Measurements from ENCODE around the gene SLC39A9.
A peak's percentile ranks its signal among the peaks of the same experiment; 100 is the strongest.
"Not testable (repeated sequence)": the region's sequence is repeated elsewhere in the genome, so short reads cannot be mapped to it uniquely, and the experiment has no call there.

Gene SLC39A9

GRCh38 chr14:69475194-69475818 lies 76.8 kb downstream of the SLC39A9 start:
- DNase-seq (ENCODE audit: low read depth, low spot score): no peak

- not testable (repeated sequence) for DNase-seq (ENCODE audit: low read depth, low spot score)
Observed at GRCh38 chr14:69476824-69477450, 78.4 kb downstream of the SLC39A9 start.

DNA sequence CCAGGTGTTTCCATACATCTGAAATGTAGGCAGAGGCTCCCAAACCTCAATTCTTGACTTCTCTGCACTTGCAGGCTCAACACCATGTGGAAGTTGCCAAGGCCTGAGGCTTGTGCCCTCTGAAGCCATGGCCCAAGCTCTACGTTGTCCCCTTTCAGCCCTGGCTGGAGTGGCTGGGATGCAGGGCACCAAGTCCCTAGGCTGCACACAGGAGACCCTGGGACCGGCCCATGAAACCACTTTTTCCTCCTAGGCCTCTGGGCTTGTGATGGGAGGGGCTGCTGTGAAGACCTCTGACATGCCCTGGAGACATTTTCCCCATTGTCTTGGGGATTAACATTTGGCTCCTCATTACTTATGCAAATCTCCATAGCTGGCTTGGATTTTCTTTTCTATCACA lies 79.6 kb downstream of the SLC39A9 start:
- not testable (repeated sequence) for DNase-seq (ENCODE audit: low read depth, low spot score)

DNA sequence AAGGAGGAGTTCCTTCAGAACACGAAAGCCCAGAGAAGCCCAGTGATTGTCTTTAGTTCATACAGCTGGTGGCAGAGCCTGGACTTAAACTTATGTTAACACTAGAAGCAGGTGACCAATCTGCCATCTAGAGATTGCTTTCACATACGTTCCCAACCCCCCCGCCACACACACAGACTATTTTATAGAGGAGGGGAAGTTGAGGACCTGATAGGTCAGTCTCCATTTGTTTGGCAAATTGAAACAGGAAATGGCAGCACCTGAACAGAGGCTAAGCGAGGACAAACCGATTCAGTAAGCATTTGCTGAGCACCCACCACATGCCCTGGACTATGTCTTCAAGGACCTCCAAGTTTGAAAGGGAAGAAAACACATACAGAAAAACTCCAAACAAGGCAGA lies 81.2 kb downstream of the SLC39A9 start:
- no peak for DNase-seq (ENCODE audit: low read depth, low spot score)

GRCh38 chr14:69480136-69480535 lies 81.6 kb downstream of the SLC39A9 start:
- DNase-seq (ENCODE audit: low read depth, low spot score): no peak

GRCh38 chr14:69481815-69482568 lies 83.5 kb downstream of the SLC39A9 start:
- no peak for DNase-seq (ENCODE audit: low read depth, low spot score)

GRCh38 chr14:69483765-69484443 lies 85.4 kb downstream of the SLC39A9 start:
- peak; percentile 69 for DNase-seq (ENCODE audit: low read depth, low spot score)

- DNase-seq (ENCODE audit: low read depth, low spot score): peak; percentile 60
Observed at GRCh38 chr14:69484444-69485314, 86.2 kb downstream of the SLC39A9 start, which contains the start of gene PLEKHD1. PLEKHD1 (plus strand) TSS chr14:69484728; CDS start chr14:69484966, 238 bp downstream.

- DNase-seq (ENCODE audit: low read depth, low spot score): no peak
Observed at GRCh38 chr14:69485315-69485660, 86.8 kb downstream of the SLC39A9 start.

DNA sequence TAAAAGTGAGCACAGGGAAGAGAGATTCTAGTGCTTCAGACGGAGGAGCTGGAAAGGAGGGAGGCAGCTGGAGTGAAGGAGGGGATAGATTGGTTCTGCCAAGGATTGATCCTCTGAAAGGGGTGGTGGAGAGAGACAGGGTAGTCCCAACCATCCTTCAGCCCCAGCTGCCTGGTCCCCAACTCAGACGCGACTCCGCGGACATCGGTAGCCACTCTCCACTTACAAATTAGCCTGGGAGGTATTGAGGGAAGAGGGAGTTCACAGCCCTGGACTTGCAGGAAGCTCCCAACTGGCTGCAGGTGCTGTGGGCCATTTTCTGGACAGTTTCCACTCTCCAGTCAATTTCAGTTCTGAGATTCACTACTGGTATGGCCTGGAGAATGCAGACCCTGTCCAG lies 87.2 kb downstream of the SLC39A9 start:
- no peak for DNase-seq (ENCODE audit: low read depth, low spot score)

GRCh38 chr14:69487226-69487625 lies 88.7 kb downstream of the SLC39A9 start:
- DNase-seq (ENCODE audit: low read depth, low spot score): no peak

DNA sequence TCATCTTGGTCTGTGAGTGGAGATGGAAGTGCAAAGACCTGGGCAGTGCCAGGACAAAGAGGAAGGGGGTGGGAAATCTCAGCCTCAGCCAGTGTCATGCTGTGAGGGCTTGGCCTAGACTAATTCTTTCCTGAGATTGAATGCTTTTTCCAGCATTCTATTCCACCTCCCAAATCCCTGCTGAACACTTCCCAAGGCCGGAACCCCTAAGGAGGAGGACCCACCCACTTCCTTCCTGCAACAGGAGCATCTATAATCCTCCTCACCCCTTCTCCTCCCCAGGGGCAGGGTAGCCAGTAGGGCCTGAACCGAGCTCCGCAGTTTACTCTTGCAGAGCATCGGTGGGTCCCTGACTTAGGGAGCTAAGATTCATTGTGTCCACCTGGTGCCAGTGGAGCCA lies 89.3 kb downstream of the SLC39A9 start:
- no peak for DNase-seq (ENCODE audit: low read depth, low spot score)

DNA sequence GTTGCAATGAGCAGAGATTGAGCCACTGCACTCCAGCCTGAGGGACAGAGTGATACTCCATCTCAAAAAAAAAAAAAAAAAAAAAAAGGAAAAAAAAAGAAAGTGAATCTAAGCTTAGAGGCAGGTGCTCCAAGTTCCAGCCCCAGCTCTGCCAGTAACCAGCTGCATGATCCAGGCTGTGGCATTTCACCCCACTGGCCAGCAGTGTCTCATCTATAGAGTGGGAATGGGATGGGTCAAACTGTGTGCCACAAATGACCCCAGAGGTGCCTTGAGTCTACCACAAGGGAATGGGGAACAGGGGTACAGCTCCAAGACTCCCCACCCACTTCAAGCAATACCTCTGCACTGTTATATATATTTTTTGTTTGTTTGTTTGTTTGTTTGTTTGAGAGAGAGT lies 91.0 kb downstream of the SLC39A9 start:
- DNase-seq (ENCODE audit: low read depth, low spot score): no peak

DNA sequence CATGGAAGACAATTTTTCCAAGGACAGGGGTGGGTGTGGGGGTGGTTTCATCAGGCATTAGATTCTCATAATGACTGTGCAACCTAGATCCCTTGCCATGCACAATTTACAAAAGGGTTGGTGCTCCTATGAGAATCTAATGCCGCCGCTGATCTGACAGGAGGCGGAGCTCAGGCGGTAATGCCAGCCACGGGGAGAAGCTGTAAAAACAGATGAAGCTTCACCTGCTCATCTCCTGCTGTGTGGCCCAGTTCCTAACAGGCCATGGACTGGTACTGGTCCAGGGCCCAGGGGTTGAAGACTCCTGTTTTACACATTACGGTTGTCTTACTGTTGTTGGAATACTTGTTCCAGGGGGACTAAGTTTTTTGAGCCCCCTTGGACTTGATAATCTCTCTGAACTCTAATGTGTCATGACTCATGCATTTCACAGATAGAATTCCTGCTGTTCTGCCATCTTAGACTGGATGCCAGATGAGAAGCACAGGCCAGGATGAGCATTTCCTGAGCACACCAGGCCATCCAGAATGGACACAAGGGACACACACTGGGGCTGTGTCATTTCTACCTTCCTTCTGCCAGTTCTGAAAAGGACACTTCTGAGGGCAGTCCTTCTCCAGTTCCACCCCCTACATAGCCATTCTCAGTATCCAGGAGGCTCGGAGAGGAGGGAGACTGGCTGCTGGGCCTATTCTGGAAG lies 91.9 kb downstream of the SLC39A9 start:
- DNase-seq (ENCODE audit: low read depth, low spot score): no peak

- no peak for DNase-seq (ENCODE audit: low read depth, low spot score)
Observed at GRCh38 chr14:69491193-69491592, 92.7 kb downstream of the SLC39A9 start.

DNA sequence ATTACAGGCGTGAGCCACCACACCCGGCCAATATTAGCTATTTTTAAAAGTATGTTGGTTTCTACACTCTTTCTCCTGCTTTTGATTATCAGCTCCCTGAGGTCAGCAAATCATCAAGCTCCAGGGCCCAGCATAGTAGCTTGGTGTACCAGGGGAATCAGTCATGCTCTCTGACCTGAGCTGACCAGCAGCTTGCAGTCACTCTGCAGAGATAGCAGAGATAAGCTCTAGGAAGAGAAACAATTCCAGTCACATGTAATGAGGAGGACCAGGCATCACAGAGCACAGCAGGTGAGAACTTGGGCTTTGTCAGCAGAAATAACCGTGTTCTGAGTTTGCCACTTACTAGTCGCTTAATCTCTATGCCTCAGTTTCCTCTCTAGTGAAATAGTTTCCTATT lies 94.5 kb downstream of the SLC39A9 start:
- no peak for DNase-seq (ENCODE audit: low read depth, low spot score)

DNA sequence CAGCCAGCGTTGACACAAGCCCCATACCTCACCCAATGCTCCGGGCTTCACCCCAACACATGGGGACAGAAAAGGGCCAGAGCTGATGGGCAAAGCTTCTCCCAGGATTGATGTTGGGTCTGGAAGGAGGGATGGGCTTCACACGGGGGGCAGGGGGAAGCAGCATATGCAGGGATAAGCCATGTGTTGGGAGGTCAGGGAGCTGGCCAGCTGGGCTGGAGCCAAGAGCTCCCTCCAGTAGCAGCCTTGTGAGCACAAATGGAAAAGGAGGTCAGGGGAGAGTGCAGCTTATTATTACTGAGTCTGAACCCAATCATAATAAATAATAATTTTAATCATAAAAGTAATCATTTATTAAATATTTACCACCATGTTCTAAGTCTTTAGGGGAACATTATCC lies 95.3 kb downstream of the SLC39A9 start:
- DNase-seq (ENCODE audit: low read depth, low spot score): no peak

DNA sequence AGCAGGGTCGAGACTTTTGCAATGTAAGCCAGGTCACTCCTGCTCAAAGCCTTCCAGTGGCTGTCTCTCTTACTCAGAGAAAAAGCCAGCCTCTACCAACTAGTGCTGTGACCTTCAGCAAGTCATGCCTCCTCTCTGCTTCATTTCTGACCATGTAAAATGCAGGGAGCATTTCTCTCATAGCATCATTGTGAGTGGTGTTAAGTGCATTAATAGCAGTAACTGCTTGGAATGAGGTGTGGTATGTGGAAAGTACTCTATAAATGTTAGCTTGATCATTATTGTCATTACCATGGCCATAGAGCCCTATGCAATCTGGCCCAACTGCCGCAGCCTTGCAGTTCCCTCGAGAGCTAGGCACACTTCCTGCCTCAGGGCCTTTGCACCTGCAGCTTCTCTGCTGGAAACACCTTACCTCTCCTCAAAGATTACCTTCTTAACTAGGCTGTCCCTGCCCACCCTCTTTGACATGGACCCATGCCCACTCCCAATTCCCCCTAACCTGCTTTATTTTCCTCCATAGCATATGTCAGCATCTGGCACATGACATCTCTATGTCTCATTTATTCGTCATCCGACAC lies 96.9 kb downstream of the SLC39A9 start:
- no peak for DNase-seq (ENCODE audit: low read depth, low spot score)

DNA sequence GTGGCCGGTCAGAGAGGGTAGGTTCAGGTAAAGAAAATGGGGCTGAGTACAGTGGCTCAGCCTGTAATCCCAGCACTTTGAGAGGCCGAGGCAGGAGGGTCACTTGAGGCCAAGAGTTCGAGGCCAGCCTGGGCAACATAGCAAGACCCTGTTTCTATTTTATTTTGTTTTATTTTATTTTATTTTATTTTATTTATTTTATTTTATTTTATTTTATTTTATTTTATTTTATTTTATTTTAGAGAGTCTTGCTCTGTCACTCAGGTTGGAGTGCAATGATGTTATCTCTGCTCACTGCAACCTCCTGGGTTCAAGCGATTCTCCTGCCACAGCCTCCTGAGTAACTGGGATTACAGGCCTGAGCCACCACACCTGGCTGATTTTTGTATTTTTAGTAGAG lies 99.4 kb downstream of the SLC39A9 start:
- not testable (repeated sequence) for DNase-seq (ENCODE audit: low read depth, low spot score)

DNA sequence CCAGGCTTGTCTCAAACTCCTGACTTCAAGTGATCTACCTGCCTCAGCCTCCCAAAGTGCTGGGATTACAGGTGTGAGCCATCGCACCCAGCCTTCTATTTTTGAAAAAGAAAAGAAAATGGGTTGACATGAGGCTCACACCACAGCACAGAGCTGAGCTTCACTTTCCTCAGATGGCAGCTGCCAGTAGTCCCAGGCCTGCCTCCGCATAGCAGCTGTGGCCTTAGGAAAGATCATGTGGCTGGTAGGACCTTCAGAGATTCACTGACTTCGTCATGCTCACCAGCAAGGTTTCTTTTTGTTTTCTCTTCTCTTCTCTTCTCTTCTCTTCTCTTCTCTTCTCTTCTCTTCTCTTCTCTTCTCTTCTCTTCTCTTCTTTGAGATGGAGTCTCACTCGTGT lies 99.8 kb downstream of the SLC39A9 start:
- DNase-seq (ENCODE audit: low read depth, low spot score): not testable (repeated sequence)

All from ELF-1 (cell line).